ENCODE results near the gene RNH1.

Gene RNH1

GRCh38 chr11:532527-532985 is 25.5 kb upstream of the RNH1 start:
- H3K4me3 ChIP-seq (ENCODE audit: low read depth, low read length), result no peak overlapping the region
- TF ChIP-seq MYC (IDR thresholded peaks at IDR 0.05; ENCODE audit: low read depth, low read length), result no peak
- no peak for TF ChIP-seq POLR2A (IDR thresholded peaks at IDR 0.05; ENCODE audit: extremely low read depth, insufficient read length)
- no peak for TF ChIP-seq MAX (IDR thresholded peaks at IDR 0.05; ENCODE audit: low read depth, low read length)
- TF ChIP-seq CTCF (IDR thresholded peaks at IDR 0.05; ENCODE audit: low read depth, low read length), result no peak
- DNase-seq (ENCODE audit: low read depth), result no peak

- no peak overlapping the region for H3K4me3 ChIP-seq (ENCODE audit: low read depth, low read length)
- no peak for DNase-seq (ENCODE audit: low read depth)
- no peak for TF ChIP-seq MAX (IDR thresholded peaks at IDR 0.05; ENCODE audit: low read depth, low read length)
- no peak for TF ChIP-seq CTCF (IDR thresholded peaks at IDR 0.05; ENCODE audit: low read depth, low read length)
These were observed 25.0 kb upstream of the RNH1 start for GRCh38 chr11:531919-532526.

- TF ChIP-seq CTCF (IDR thresholded peaks at IDR 0.05; ENCODE audit: low read depth, low read length), result no peak
- TF ChIP-seq MAX (IDR thresholded peaks at IDR 0.05; ENCODE audit: low read depth, low read length), result no peak
- TF ChIP-seq MYC (IDR thresholded peaks at IDR 0.05; ENCODE audit: low read depth, low read length), result no peak
- TF ChIP-seq POLR2A (IDR thresholded peaks at IDR 0.05; ENCODE audit: extremely low read depth, insufficient read length), result no peak
- DNase-seq (ENCODE audit: low read depth), result no peak
- H3K4me3 ChIP-seq (ENCODE audit: low read depth, low read length), result no peak overlapping the region
These were observed 24.2 kb upstream of the RNH1 start for GRCh38 chr11:530960-531831.

GRCh38 chr11:529728-530411 is 22.8 kb upstream of the RNH1 start:
- TF ChIP-seq MAX (IDR thresholded peaks at IDR 0.05; ENCODE audit: low read depth, low read length) (no peak), CTCF (IDR thresholded peaks at IDR 0.05; ENCODE audit: low read depth, low read length) (no peak)
- no peak for DNase-seq (ENCODE audit: low read depth)
- no peak overlapping the region for H3K4me3 ChIP-seq (ENCODE audit: low read depth, low read length)

- TF ChIP-seq CTCF (IDR thresholded peaks at IDR 0.05; ENCODE audit: low read depth, low read length) (no peak), MAX (IDR thresholded peaks at IDR 0.05; ENCODE audit: low read depth, low read length) (no peak), POLR2A (IDR thresholded peaks at IDR 0.05; ENCODE audit: extremely low read depth, insufficient read length) (no peak), MYC (IDR thresholded peaks at IDR 0.05; ENCODE audit: low read depth, low read length) (no peak)
- no peak overlapping the region for H3K4me3 ChIP-seq (ENCODE audit: low read depth, low read length)
- no peak for DNase-seq (ENCODE audit: low read depth)
These were observed 22.0 kb upstream of the RNH1 start for GRCh38 chr11:528815-529727.
